ENCODE data around the gene RNF32.
"Not testable (repeated sequence)": the region's sequence is repeated elsewhere in the genome, so short reads cannot be mapped to it uniquely, and the experiment has no call there.

The RNF32 gene

DNA sequence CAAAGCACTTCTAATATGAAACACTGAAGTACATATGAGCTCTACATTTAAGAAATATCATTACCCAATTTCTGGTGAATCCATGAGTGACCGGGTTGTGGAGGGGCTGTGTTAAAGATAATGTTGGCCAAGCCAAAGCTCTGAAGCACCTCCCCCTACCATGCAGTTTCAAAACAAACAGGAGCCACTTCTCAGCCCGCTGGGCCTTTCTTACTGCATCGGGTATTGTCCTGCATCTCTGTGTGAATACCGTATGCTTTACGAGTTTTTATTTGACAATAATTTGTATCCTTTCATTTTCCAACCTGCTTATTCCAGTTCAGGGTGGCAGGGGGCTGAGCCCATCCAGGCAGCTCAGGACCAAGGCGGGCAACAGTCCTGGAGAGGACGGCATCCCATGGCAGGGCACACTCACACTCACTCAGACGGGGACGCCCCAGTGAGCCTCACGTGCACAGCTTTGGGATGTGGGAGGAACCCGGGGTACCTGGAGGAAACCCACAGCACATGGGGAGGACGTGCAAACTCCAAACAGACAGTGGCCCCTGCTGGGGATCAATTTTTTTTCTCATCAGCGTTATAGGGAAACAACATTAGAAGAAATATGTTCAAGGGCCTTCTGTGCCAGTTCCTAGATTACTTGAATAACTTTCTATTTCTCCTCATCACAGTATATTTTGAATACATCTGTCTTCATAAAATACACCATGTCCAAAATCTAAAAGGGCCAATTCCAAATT, 1.9 kb downstream of the RNF32 start:
- H3K4me3 ChIP-seq (ENCODE audit: low read length): no peak overlapping the region
- no peak for TF ChIP-seq CTCF (conservative IDR thresholded peaks at IDR 0.05; ENCODE audit: low read depth, low read length)
- DNase-seq (ENCODE audit: low read depth): no peak

GRCh38 chr7:156647330-156647729, 6.8 kb downstream of the RNF32 start:
- DNase-seq (ENCODE audit: low read depth); H3K4me3 ChIP-seq (ENCODE audit: low read length): not testable (repeated sequence)

- no peak overlapping the region for H3K4me3 ChIP-seq (ENCODE audit: low read length)
- DNase-seq (ENCODE audit: low read depth): no peak
- peak; percentile 44 for TF ChIP-seq CTCF (conservative IDR thresholded peaks at IDR 0.05; ENCODE audit: low read depth, low read length)
Measured at GRCh38 chr7:156650042-156650441, 9.5 kb downstream of the RNF32 start.

GRCh38 chr7:156651474-156651873, 10.9 kb downstream of the RNF32 start:
- DNase-seq (ENCODE audit: low read depth): no peak
- TF ChIP-seq CTCF (conservative IDR thresholded peaks at IDR 0.05; ENCODE audit: low read depth, low read length): no peak
- no peak overlapping the region for H3K4me3 ChIP-seq (ENCODE audit: low read length)

- no peak for DNase-seq (ENCODE audit: low read depth)
- TF ChIP-seq CTCF (conservative IDR thresholded peaks at IDR 0.05; ENCODE audit: low read depth, low read length): no peak
- no peak overlapping the region for H3K4me3 ChIP-seq (ENCODE audit: low read length)
Measured at GRCh38 chr7:156652886-156653568, 12.5 kb downstream of the RNF32 start.

- TF ChIP-seq CTCF (conservative IDR thresholded peaks at IDR 0.05; ENCODE audit: low read depth, low read length): no peak
- DNase-seq (ENCODE audit: low read depth): no peak
- H3K4me3 ChIP-seq (ENCODE audit: low read length): no peak overlapping the region
Measured at GRCh38 chr7:156654511-156655234, 14.1 kb downstream of the RNF32 start.

- TF ChIP-seq CTCF (conservative IDR thresholded peaks at IDR 0.05; ENCODE audit: low read depth, low read length): no peak
- no peak overlapping the region for H3K4me3 ChIP-seq (ENCODE audit: low read length)
- no peak for DNase-seq (ENCODE audit: low read depth)
Measured at GRCh38 chr7:156655251-156655650, 14.7 kb downstream of the RNF32 start.

Measured in retinal pigment epithelial cell (primary cell).